ENCODE results near the gene TXNL4A.

TXNL4A gene

GRCh38 chr18:79983253-79983652, 5.1 kb downstream of the TXNL4A start:
- TF ChIP-seq ZNF398 (tag by site-specific recombination; IDR thresholded peaks at IDR 0.05) (no peak), ZNF670 (tag by site-specific recombination; IDR thresholded peaks at IDR 0.05; ENCODE audit: low read depth) (no peak), ZNF211 (tag by site-specific recombination; IDR thresholded peaks at IDR 0.05; ENCODE audit: low read depth) (no peak), ZNF2 (tag by site-specific recombination; IDR thresholded peaks at IDR 0.05) (no peak), TCF7L2 (IDR thresholded peaks at IDR 0.05; ENCODE audit: borderline replicate concordance, low read depth, low read length) (no peak), OVOL3 (tag by site-specific recombination; IDR thresholded peaks at IDR 0.05) (no peak), ZNF155 (tag by site-specific recombination; IDR thresholded peaks at IDR 0.05) (no peak)
- TF ChIP-seq, protein P1, sequence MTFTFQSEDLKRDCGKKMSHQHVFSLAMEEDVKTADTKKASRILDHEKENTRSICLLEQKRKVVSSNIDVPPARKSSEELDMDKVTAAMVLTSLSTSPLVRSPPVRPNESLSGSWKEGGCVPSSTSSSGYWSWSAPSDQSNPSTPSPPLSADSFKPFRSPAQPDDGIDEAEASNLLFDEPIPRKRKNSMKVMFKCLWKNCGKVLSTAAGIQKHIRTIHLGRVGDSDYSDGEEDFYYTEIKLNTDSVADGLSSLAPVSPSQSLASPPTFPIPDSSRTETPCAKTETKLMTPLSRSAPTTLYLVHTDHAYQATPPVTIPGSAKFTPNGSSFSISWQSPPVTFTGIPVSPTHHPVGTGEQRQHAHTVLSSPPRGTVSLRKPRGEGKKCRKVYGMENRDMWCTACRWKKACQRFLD (tag by site-specific recombination; IDR thresholded peaks at IDR 0.05), result no peak
- TF ChIP-seq, protein P2, sequence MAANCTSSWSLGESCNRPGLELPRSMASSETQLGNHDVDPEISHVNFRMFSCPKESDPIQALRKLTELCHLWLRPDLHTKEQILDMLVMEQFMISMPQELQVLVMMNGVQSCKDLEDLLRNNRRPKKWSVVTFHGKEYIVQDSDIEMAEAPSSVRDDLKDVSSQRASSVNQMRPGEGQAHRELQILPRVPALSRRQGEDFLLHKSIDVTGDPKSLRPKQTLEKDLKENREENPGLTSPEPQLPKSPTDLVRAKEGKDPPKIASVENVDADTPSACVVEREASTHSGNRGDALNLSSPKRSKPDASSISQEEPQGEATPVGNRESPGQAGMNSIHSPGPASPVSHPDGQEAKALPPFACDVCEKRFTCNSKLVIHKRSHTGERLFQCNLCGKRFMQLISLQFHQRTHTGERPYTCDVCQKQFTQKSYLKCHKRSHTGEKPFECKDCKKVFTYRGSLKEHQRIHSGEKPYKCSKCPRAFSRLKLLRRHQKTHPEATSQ (tag by site-specific recombination; IDR thresholded peaks at IDR 0.05), result no peak
- ChIA-PET POLR2A (interaction anchor here (0.6 kb wide), 2 partner anchors 150 to 267 kb away, joined by 3 read pairs; no protein-coding TSS in a partner anchor), CTCF (interaction anchor here (1.1 to 1.4 kb wide), 2 partner anchors 17 to 38 kb away, joined by 3 to 10 read pairs; no protein-coding TSS in a partner anchor)
- peaks cover 12% of the 10 kb centered on the region for H3K4me1 ChIP-seq (ENCODE audit: control insufficient read depth, insufficient read depth, low read length)
- no peak overlapping the region for H3K4me3 ChIP-seq (ENCODE audit: low read depth, low read length)
- no peak overlapping the region for H3K27ac ChIP-seq (ENCODE audit: extremely low read depth, low read depth, low read length)
- H3K9me3 ChIP-seq (ENCODE audit: control insufficient read depth, insufficient read depth, low read depth, low read length), result no peaks in the 10 kb centered on the region
- peaks cover 28 to 52% of the 10 kb centered on the region in 2 experiments for H3K36me3 ChIP-seq (ENCODE audit: control insufficient read depth in 2 of 2, insufficient read depth in 1 of 2, low read length in 2 of 2)

DNA sequence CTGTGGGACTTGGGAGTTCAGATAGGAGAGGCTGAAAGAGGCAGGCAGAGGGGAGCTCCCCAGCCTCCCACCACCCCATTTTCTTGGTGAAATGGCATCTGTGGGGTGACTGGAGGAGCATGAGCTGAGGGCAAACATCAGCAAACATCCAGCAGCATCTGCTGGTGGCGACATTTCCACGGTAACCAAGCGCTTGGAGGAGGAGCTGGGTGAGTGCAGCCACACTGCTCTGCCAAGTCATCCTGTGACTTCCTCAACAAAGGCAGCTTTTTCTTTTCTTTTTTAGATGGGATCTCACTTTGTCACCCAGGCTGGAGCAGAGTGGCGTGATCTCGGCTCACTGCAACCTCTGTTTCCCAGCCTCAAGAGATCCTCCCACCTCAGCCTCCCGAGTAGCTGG, 5.6 kb downstream of the TXNL4A start:
- H3K36me3 ChIP-seq (ENCODE audit: control insufficient read depth in 2 of 2, insufficient read depth in 1 of 2, low read length in 2 of 2), result peaks cover 28 to 56% of the 10 kb centered on the region in 2 experiments
- H3K9me3 ChIP-seq (ENCODE audit: control insufficient read depth, insufficient read depth, low read depth, low read length), result no peaks in the 10 kb centered on the region
- no peak overlapping the region for H3K4me3 ChIP-seq (ENCODE audit: low read depth, low read length)
- TF ChIP-seq, protein P3, sequence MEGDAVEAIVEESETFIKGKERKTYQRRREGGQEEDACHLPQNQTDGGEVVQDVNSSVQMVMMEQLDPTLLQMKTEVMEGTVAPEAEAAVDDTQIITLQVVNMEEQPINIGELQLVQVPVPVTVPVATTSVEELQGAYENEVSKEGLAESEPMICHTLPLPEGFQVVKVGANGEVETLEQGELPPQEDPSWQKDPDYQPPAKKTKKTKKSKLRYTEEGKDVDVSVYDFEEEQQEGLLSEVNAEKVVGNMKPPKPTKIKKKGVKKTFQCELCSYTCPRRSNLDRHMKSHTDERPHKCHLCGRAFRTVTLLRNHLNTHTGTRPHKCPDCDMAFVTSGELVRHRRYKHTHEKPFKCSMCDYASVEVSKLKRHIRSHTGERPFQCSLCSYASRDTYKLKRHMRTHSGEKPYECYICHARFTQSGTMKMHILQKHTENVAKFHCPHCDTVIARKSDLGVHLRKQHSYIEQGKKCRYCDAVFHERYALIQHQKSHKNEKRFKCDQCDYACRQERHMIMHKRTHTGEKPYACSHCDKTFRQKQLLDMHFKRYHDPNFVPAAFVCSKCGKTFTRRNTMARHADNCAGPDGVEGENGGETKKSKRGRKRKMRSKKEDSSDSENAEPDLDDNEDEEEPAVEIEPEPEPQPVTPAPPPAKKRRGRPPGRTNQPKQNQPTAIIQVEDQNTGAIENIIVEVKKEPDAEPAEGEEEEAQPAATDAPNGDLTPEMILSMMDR (tag by site-specific recombination; IDR thresholded peaks at IDR 0.05), result no peak
- TF ChIP-seq ZNF621 (tag by site-specific recombination; IDR thresholded peaks at IDR 0.05) (no peak), ZNF362 (tag by site-specific recombination; IDR thresholded peaks at IDR 0.05) (no peak), ZNF585B (tag by site-specific recombination; IDR thresholded peaks at IDR 0.05) (no peak)
- H3K27ac ChIP-seq (ENCODE audit: extremely low read depth, low read depth, low read length), result no peak overlapping the region
- H3K4me1 ChIP-seq (ENCODE audit: control insufficient read depth, insufficient read depth, low read length), result peaks cover 14% of the 10 kb centered on the region
- ChIA-PET CTCF (interaction anchor here (1.1 to 1.4 kb wide), 2 partner anchors 17 to 38 kb away, joined by 3 to 10 read pairs; no protein-coding TSS in a partner anchor), POLR2A (interaction anchor here (0.6 kb wide), 1 partner anchor 151 kb away, joined by 3 read pairs; no protein-coding TSS in a partner anchor)

GRCh38 chr18:79980585-79980984, 7.8 kb downstream of the TXNL4A start:
- peaks cover 25 to 58% of the 10 kb centered on the region in 2 experiments for H3K36me3 ChIP-seq (ENCODE audit: control insufficient read depth in 2 of 2, insufficient read depth in 1 of 2, low read length in 2 of 2)
- ChIA-PET POLR2A (no interaction called here), CTCF (no interaction called here)
- no peak for TF ChIP-seq ZXDB (tag by site-specific recombination; IDR thresholded peaks at IDR 0.05)
- TF ChIP-seq WT1 (tag by site-specific recombination; IDR thresholded peaks at IDR 0.05), result no peak
- no peak for TF ChIP-seq ZNF214 (tag by site-specific recombination; IDR thresholded peaks at IDR 0.05; ENCODE audit: borderline replicate concordance)
- no peak for TF ChIP-seq ZBTB8A (tag by site-specific recombination; IDR thresholded peaks at IDR 0.05)
- TF ChIP-seq ZSCAN23 (tag by site-specific recombination; IDR thresholded peaks at IDR 0.05), result no peak
- no peak for TF ChIP-seq ZNF341 (tag by site-specific recombination; IDR thresholded peaks at IDR 0.05; ENCODE audit: low read depth)
- TF ChIP-seq MEIS1 (CRISPR knock-in tag; IDR thresholded peaks at IDR 0.05; ENCODE audit: borderline replicate concordance), result no peak
- TF ChIP-seq ZNF654 (tag by site-specific recombination; IDR thresholded peaks at IDR 0.05; ENCODE audit: low read depth), result no peak
- no peaks in the 10 kb centered on the region for H3K9me3 ChIP-seq (ENCODE audit: control insufficient read depth, insufficient read depth, low read depth, low read length)
- peaks cover 12% of the 10 kb centered on the region for H3K4me1 ChIP-seq (ENCODE audit: control insufficient read depth, insufficient read depth, low read length)
- no peak overlapping the region for H3K4me3 ChIP-seq (ENCODE audit: low read depth, low read length)
- no peak overlapping the region for H3K27ac ChIP-seq (ENCODE audit: extremely low read depth, low read depth, low read length)

Data from HEK293 (cell line).